Temporal lobe (tissue), 2 donors: ENCODE measurements around the gene COX8C. TPM values are rescaled to one million over a fixed set of nuclear protein-coding genes. Genes with fewer than 3 reads are reported as not detected.

Experiments
- small RNA-seq: library from RNA; depleted of rRNA; stranded (forward); fragments of <200 nt; gene quantifications from one replicate; pipeline ENCODE3, GENCODE V24; 2014; ENCODE audit warnings: low replicate concordance
- total RNA-seq: library from RNA; depleted of rRNA; stranded (reverse); fragments of >200 nt; gene quantifications from one replicate; pipeline ENCODE4 v1.2.3, GENCODE V29; 2014

COX8C gene
- total RNA-seq, 1 donor from 2014 or later = not detected

Small RNA genes within 50 kb of the gene (small RNA-seq; reads per million reads assigned to genes)
- not detected for gene RF00019

Other genes starting within 250 kb of the COX8C start
- 23.1 TPM for gene ITPK1, start 231.3 kb upstream of the COX8C start, total RNA-seq
- gene MOAP1, start 162.3 kb upstream of the COX8C start, total RNA-seq = 63.2 TPM
- 9.6 TPM for gene LYSET, start 161.9 kb upstream of the COX8C start, total RNA-seq
- 9.1 TPM for gene GON7, start 140.1 kb upstream of the COX8C start, total RNA-seq
- 37.9 TPM for gene UBR7, start 139.9 kb upstream of the COX8C start, total RNA-seq
- 32.5 TPM for gene BTBD7, start 14.1 kb upstream of the COX8C start, total RNA-seq
- 33.9 TPM for gene UNC79, start 83.8 kb downstream of the COX8C start, total RNA-seq